ENCODE results near the gene SLCO3A1. TPM values are rescaled to one million over a fixed set of nuclear protein-coding genes. Genes with fewer than 3 reads are reported as not detected.

Gene SLCO3A1
- total RNA-seq, 1 donor from 2014 or later, result 65.8 TPM

DNA sequence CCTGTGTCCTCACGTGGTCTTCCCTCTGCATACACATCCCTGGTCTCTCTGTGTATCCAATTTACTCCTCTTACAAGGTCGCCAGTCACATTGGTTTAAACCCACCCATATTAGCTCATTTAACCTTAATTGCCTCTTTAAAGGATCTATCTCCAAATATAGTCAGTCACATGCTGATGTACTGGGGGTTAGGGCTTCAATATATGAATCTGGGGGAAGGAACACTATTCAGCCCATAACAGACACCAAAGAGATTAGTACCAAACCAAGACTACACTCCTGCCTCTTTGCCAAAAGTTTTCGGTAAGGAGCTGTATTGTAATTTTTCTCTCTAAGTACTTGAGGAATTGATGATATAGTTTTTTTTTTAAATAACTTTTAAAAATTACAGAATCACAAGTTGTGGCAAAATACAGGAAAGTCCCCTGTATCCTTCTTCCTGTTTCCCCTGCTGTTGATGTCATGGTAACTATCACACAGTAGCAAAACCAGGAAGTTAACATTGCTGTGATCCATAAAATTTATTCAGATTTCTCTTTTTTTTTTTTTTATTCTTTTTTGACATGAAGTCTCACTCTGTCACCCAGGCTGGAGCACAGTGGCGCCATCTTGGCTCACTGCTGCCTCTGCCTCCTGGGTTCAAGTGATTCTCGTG is 67.8 kb downstream of the SLCO3A1 start:
- H3K27ac ChIP-seq, result peak overlapping the region; percentile 53
- H3K36me3 ChIP-seq, result peaks cover 0 to 6% of the 10 kb centered on the region in 2 donors
- peaks cover 24% of the 10 kb centered on the region for H3K4me1 ChIP-seq
- no peak for TF ChIP-seq POLR2A (IDR thresholded peaks at IDR 0.05)
- TF ChIP-seq, protein P1, sequence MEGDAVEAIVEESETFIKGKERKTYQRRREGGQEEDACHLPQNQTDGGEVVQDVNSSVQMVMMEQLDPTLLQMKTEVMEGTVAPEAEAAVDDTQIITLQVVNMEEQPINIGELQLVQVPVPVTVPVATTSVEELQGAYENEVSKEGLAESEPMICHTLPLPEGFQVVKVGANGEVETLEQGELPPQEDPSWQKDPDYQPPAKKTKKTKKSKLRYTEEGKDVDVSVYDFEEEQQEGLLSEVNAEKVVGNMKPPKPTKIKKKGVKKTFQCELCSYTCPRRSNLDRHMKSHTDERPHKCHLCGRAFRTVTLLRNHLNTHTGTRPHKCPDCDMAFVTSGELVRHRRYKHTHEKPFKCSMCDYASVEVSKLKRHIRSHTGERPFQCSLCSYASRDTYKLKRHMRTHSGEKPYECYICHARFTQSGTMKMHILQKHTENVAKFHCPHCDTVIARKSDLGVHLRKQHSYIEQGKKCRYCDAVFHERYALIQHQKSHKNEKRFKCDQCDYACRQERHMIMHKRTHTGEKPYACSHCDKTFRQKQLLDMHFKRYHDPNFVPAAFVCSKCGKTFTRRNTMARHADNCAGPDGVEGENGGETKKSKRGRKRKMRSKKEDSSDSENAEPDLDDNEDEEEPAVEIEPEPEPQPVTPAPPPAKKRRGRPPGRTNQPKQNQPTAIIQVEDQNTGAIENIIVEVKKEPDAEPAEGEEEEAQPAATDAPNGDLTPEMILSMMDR (IDR thresholded peaks at IDR 0.05), result no peak
- no peak for TF ChIP-seq POLR2AphosphoS5 (IDR thresholded peaks at IDR 0.05; ENCODE audit: insufficient read depth in 1 of 2, low read depth in 1 of 2)
- H3K4me3 ChIP-seq, result no peak overlapping the region
- H3K9me3 ChIP-seq, result no peaks in the 10 kb centered on the region
- intact Hi-C loops (cut with DNase I), result loop anchor here (10.0 kb wide), 1 partner anchor 103 kb away; no protein-coding TSS in a partner anchor
- no peaks in the 10 kb centered on the region for H3K27me3 ChIP-seq
- DNase-seq (ENCODE audit: extremely low spot score in 2 of 2), result no peak

DNA sequence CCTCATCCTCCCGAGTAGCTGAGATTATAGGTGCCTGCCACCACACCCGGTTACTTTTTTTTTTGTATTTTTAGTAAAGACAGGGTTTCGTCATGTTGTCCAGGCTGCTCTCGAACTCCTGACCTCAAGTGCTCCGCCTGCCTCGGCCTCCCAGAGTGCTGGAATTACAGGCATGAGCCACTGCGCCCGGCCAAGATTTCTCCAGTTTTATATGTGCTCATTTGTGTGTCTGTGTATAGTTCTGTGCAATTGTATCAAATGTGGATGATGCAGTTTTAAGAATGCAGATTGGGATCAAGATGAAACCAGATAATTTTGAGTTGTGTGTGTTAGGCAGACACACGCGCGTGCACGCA is 68.3 kb downstream of the SLCO3A1 start:
- TF ChIP-seq POLR2AphosphoS5 (IDR thresholded peaks at IDR 0.05; ENCODE audit: insufficient read depth in 1 of 2, low read depth in 1 of 2), result no peak
- no peak for TF ChIP-seq POLR2A (IDR thresholded peaks at IDR 0.05)
- H3K4me3 ChIP-seq, result no peak overlapping the region
- no peaks in the 10 kb centered on the region for H3K9me3 ChIP-seq
- peaks cover 29% of the 10 kb centered on the region for H3K4me1 ChIP-seq
- H3K27ac ChIP-seq, result peak overlapping the region; percentile 53
- H3K36me3 ChIP-seq, result peaks cover 0 to 3% of the 10 kb centered on the region in 2 donors
- H3K27me3 ChIP-seq, result no peaks in the 10 kb centered on the region
- no peak for DNase-seq (ENCODE audit: extremely low spot score in 2 of 2)
- intact Hi-C loops (cut with DNase I), result loop anchor here (10.0 kb wide), 1 partner anchor 103 kb away; no protein-coding TSS in a partner anchor

DNA sequence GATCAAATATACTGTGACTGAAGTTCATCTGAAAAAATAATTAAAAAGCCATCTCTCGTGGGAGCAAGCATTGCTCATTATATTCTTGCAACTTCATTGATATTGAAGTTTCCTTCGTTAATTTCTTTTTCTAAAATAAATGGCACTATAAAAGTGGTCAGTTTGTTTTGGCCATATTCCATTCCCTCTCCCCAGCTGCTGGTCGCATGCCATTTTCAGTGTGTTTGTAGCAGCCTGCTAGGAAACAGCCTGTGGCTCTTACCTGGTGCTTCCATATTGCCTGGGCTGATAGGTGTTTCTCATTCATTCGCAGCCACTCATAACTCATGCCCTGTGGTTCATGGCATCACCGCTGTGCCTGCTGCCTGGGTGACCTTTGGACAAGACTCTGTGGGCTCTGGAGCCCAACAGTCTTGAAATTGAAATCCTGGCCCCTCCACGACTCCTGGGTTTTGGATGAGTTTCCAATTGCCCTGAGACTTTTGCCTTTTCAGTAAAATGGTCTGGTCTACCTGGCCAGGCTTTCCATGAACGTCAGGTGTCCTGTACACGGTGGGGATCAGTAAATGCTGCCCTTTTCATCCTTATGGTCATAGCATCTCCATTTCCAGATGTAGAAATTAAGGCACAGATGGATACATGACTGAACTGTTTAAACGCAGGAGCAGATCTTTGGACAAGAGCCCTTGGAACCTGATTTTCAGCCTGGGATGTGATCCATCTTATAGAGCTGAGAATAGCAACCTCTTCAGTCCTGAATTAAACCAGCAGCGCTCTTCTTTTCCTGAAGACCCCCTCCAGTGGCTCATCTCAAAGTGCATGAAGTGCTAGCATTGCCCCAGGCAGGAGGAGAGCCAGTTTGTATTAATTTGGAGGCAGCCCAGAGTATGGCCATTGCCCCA is 69.4 kb downstream of the SLCO3A1 start:
- H3K27me3 ChIP-seq, result no peaks in the 10 kb centered on the region
- intact Hi-C loops (cut with DNase I), result loop anchor here (10.0 kb wide), 1 partner anchor 102 kb away; no protein-coding TSS in a partner anchor
- TF ChIP-seq POLR2AphosphoS5 (IDR thresholded peaks at IDR 0.05; ENCODE audit: insufficient read depth in 1 of 2, low read depth in 1 of 2) (no peak), POLR2A (IDR thresholded peaks at IDR 0.05) (no peak)
- TF ChIP-seq, protein P1 (IDR thresholded peaks at IDR 0.05), result no peak
- H3K27ac ChIP-seq, result peak overlapping the region; percentile 53
- no peaks in the 10 kb centered on the region for H3K36me3 ChIP-seq
- DNase-seq (ENCODE audit: extremely low spot score in 2 of 2), result no peak
- H3K4me3 ChIP-seq, result no peak overlapping the region
- H3K9me3 ChIP-seq, result no peaks in the 10 kb centered on the region
- peaks cover 38% of the 10 kb centered on the region for H3K4me1 ChIP-seq

DNA sequence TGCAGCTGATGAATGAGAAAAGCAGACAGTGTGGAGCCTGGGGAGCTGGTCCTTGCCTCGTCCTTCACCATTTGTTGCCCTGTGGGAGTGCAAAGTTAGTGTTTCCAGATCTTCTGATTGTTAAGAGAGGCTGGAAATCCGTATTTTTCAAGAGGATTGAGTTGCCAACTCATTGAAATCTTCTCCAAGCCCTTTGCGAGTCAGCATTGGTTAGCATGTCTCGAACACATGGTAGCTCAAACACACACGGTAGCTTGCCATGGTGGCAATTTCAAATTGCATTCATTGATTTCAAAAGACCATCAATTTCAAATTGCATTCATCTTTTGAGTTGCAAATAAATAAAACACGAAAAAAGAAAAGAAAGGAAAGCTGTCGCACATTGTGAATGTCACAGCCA is 70.7 kb downstream of the SLCO3A1 start:
- no peak overlapping the region for H3K27ac ChIP-seq

More for the DNA sequence above, 70.7 kb downstream of the SLCO3A1 start:
- Histone ChIP-seq H3K27me3 (no peaks in the 10 kb centered on the region), H3K9me3 (no peaks in the 10 kb centered on the region), H3K4me1 (peaks cover 44% of the 10 kb centered on the region), H3K4me3 (no peak overlapping the region), H3K36me3 (no peaks in the 10 kb centered on the region)
- TF ChIP-seq POLR2A (IDR thresholded peaks at IDR 0.05), result no peak
- no peak for TF ChIP-seq POLR2AphosphoS5 (IDR thresholded peaks at IDR 0.05; ENCODE audit: insufficient read depth in 1 of 2, low read depth in 1 of 2)
- TF ChIP-seq, protein P1 (IDR thresholded peaks at IDR 0.05), result no peak
- DNase-seq (ENCODE audit: extremely low spot score in 2 of 2), result no peak
- intact Hi-C loops (cut with DNase I), result loop anchor here (10.0 kb wide), 1 partner anchor 101 kb away; no protein-coding TSS in a partner anchor
